GM19351 (cell line): Measurements from ENCODE around the gene QPCT.
A peak's percentile ranks its signal among the peaks of the same experiment; 100 is the strongest.
"Not testable (repeated sequence)": the region's sequence is repeated elsewhere in the genome, so short reads cannot be mapped to it uniquely, and the experiment has no call there.

Source experiments
- ATAC-seq: cut with Tn5 transposase; IDR thresholded peaks from one replicate; pipeline ENCODE4 v1.9.1; 2021; ENCODE audit warnings: mild to moderate bottlenecking, moderate library complexity; ENCODE audit not compliant: unreplicated experiment

QPCT gene

GRCh38 chr2:37344453-37345361 lies at the start of gene QPCT:
TSS of gene QPCT (plus strand) at chr2:37344630. CDS start at chr2:37344732, 102 bp downstream.
- ATAC-seq, result peak; percentile 57

DNA sequence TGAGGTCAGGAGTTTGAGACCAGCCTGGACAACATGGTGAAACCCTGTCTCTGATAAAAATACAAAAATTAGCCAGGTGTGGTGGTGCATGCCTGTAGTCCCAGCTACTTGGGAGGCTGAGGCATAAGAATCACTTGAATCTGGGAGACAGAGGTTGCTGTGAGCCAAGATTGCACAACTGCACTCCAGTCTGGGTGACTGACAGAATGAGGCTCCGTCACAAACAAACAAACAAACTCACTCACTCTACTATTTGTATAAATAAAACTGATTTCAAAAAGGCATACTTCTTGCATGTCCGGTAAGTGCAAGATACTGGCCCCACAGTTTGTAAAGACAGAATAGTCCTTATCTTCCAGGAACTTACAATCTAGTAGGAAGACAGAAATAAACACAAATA lies 49.6 kb upstream of the QPCT start:
- not testable (repeated sequence) for ATAC-seq

- ATAC-seq, result no peak
Measured at GRCh38 chr2:37295469-37296073, 48.9 kb upstream of the QPCT start.

DNA sequence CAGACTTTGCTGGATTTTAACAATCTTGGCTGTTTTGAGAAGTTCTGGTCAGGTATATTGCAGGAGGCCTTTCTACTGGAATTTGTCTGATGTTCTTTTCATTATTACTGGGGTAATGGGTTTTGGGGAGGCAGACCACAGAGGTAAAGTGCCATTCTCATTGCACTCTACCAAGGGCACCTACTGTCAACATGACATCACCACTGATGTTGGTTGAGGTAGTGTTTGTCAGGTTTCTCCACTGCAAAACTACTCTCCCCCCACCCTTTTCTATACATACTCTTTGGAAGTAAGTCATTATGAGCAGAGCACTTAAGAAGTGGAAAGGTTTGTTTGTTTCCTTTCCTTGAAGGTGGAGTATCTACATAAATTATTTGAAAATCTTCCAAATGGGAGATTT lies 46.8 kb upstream of the QPCT start:
- ATAC-seq, result no peak

GRCh38 chr2:37300146-37300545 lies 44.3 kb upstream of the QPCT start:
- no peak for ATAC-seq

DNA sequence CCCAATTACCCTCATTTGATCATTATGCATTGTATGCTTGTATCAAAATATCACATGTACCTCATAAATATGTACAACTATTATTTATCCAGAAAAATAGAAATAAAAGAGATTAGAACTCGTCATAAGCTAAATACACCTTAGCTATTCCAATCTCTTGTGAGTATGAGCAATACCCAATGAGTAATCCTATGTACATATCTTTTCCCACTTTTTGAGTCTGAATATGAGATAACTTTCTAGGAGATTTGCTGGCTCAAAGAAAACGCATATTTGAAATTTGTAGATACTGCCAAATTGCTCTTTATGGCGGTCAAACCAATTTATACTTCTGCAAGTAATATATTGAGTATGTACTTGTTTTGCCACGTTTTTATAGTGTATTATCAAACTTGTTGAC lies 43.9 kb upstream of the QPCT start:
- no peak for ATAC-seq

GRCh38 chr2:37301408-37301807 lies 43.0 kb upstream of the QPCT start:
- ATAC-seq, result no peak

- no peak for ATAC-seq
Measured at GRCh38 chr2:37302701-37303252, 41.7 kb upstream of the QPCT start.

DNA sequence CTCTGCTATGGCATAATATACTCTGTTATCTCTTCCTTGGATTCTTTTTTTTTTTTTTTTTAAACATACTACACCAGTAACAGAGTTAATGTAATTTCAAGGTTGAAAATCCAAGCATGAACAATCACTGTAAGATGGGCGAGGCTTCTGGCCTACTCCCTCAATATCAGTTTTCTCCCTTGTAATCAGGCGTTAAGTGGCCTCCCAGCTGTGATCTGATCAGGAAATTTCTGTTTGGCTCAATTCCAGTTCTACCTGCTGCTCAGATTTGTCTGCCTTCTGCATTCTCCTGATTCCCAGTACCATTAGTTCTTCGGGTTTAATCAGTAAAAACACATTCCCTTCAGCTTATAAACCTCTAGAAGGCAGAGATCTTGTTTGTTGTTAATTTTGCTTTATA lies 38.4 kb upstream of the QPCT start:
- ATAC-seq, result no peak

- ATAC-seq, result no peak
Measured at GRCh38 chr2:37307500-37307899, 36.9 kb upstream of the QPCT start.

DNA sequence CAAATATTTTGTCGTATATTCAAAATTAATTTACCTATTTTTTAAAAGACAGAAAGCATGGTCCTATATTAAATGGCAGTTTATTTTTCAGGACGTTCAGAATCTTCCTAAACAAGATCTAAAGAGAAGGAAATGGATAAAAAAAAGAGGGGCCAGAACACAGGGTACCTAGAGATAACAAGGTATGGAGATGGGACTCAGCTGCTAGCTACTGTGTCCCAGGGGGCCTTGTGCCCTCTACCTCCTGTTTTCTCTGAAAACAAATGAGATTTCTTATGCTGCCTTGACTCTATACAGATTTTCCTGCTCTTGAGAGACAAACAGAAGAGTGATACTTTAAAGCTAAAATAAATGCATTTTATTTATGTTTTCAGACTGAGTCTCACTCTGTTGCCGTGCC lies 29.1 kb upstream of the QPCT start:
- ATAC-seq, result no peak

DNA sequence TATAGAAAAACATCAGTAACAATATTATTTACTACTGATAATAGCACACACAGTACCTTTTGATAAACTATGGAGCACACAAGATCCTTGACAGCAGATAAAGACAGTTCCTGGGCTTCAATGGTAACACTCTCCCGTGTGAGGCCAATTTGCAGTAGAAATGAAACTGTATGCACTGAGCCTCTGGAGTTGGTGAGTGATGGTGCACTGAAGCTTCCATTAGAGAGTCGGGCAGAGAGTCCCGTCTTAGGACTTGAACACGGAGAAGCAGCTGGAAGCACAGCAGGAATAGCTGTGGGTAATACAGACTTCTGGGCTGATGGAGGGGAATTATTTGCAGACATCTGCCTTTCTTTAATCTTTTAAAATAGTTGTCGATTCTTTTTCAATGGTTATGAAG lies 28.2 kb upstream of the QPCT start:
- no peak for ATAC-seq

- no peak for ATAC-seq
Measured at GRCh38 chr2:37317746-37318145, 26.7 kb upstream of the QPCT start.

GRCh38 chr2:37318401-37318800 lies 26.0 kb upstream of the QPCT start:
- peak; percentile 76 for ATAC-seq

- no peak for ATAC-seq
Measured at GRCh38 chr2:37319754-37320609, 24.4 kb upstream of the QPCT start.

- ATAC-seq, result no peak
Measured at GRCh38 chr2:37321029-37321682, 23.3 kb upstream of the QPCT start.

DNA sequence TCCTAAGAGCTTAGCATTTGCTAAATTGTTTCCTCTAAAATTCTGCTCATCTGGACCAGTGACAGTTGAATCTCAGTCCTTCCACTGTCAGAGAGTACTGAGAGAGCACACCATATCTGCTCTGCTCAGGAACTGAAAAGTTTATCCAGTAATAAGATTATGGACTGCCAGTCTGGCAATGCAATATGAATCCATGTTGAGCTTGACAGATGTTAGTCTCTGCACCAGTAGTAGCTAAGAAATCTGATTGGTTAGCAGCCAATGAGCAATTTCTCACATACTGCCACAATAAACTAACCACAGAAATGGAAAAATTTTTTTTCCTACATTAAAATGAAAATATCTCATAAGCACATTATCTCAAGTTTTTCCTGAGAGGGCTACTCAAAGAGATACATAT lies 22.1 kb upstream of the QPCT start:
- no peak for ATAC-seq

- ATAC-seq, result no peak
Measured at GRCh38 chr2:37323176-37323780, 21.2 kb upstream of the QPCT start.

- peak; percentile 25 for ATAC-seq
Measured at GRCh38 chr2:37323781-37324535, 20.5 kb upstream of the QPCT start.

DNA sequence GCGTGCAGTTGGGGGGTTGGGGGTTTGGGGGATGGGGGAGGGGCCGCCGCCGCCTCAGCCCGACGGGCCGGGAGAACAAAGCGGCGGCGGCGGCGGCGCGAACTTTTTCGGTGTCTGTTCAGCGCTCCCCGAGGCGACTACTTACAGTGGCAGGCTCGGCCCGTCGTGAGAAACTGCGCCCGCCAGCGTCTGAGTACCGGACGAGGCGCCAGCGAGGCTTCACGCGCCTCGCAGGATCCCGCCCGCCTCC lies 20.0 kb upstream of the QPCT start:
- ATAC-seq, result no peak
